ENCODE data around the gene ALOX15B.
A peak's percentile ranks its signal among the peaks of the same experiment; 100 is the strongest.

ALOX15B gene

DNA sequence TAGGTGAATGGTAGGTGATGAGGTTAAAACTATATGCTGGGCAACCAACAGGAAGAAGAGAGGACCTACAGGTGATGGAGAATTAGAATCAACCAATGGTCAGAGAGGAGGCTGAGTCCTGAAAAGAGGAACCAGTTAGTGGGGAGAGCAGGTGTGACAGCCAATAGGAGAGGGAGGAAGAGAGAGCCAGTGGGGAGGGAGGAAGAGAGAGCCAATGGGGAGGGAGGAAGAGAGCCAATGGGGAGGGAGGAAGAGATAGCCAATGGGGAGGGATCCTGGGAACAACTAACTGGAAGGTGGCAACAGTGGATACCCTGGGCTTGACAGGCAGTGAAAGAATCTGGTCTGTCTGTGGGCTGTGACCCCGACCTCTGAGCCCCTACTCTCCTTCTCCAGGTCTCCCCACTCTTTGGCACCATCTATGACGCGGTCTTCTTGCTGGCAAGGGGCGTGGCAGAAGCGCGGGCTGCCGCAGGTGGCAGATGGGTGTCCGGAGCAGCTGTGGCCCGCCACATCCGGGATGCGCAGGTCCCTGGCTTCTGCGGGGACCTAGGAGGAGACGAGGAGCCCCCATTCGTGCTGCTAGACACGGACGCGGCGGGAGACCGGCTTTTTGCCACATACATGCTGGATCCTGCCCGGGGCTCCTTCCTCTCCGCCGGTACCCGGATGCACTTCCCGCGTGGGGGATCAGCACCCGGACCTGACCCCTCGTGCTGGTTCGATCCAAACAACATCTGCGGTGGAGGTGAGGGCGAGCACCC lies 32.7 kb upstream of the ALOX15B start:
- DNase-seq, result peak in 1 of 2 experiments; percentile 16

DNA sequence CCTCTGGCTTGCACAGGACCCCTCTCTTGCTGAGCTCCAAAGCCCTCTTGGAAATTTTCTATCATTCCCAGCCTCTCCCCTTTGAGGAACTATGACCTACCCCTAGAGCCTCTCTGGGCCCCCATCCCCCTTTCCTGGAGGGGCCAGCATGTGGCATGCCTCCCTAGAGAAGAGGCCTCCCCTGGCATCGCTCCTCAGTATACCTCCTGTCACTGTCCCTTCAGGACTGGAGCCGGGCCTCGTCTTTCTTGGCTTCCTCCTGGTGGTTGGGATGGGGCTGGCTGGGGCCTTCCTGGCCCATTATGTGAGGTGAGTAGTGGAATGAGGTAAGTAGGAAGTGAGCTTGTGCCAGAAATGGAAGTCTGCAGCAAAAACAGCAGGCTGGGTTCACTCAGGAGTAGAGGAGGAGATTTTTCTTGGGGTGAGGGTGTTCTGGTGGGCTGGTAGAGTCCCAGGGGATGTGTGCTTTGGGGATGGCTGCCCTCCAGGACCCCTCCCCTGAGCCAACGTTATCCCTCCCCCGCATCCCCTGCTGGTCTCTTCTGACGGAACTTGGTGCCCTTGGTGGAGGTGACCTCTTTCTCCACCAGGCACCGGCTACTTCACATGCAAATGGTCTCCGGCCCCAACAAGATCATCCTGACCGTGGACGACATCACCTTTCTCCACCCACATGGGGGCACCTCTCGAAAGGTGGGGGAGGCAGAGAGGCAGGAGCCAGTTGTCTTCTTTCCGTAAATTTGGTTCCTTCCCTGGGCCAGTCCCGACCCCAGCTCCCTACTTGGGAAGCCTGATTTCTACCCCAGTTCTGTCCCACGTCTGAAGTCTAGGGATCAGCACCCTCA lies 31.8 kb upstream of the ALOX15B start:
- no peak for TF ChIP-seq POLR2A (IDR thresholded peaks at IDR 0.05; ENCODE audit: low read length)
- TF ChIP-seq GATA1 (IDR thresholded peaks at IDR 0.05; ENCODE audit: low read depth, low read length), result no peak
- no peak for DNase-seq

More for the DNA sequence above, 32.7 kb upstream of the ALOX15B start:
- no peak for TF ChIP-seq GATA1 (IDR thresholded peaks at IDR 0.05; ENCODE audit: low read depth, low read length)
- TF ChIP-seq POLR2A (IDR thresholded peaks at IDR 0.05; ENCODE audit: low read length), result no peak

DNA sequence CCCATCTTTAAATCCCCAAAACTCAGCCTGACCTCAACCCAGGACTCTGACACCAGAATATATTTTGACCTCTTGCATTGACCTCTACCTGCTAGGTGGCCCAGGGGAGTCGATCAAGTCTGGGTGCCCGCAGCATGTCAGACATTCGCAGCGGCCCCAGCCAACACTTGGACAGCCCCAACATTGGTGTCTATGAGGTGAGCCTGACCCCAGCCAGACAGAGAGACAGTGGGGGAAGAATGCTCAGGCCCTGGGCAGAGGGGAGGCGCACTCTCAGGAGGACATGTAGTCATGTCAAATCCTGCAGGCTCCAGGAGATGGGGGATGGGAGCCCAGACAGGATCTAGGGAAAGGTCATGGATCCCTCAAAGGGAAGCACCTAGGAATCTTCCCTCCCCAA lies 31.0 kb upstream of the ALOX15B start:
- no peak for DNase-seq
- TF ChIP-seq POLR2A (IDR thresholded peaks at IDR 0.05; ENCODE audit: low read length) (no peak), GATA1 (IDR thresholded peaks at IDR 0.05; ENCODE audit: low read depth, low read length) (no peak)

DNA sequence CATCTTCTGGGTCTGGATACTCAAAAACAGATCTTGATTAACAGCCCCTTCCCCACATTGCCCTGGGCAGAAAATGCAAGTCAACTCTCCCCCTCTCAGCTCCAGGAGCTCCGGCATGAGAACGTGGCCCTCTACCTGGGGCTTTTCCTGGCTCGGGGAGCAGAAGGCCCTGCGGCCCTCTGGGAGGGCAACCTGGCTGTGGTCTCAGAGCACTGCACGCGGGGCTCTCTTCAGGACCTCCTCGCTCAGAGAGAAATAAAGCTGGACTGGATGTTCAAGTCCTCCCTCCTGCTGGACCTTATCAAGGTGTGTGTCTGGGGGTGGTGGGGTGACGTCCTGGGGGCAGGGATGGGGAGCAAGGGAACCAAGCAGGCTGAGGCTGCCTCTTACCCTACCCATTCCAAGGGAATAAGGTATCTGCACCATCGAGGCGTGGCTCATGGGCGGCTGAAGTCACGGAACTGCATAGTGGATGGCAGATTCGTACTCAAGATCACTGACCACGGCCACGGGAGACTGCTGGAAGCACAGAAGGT lies 26.7 kb upstream of the ALOX15B start:
- DNase-seq, result no peak
- TF ChIP-seq GATA1 (IDR thresholded peaks at IDR 0.05; ENCODE audit: low read depth, low read length), result no peak
- TF ChIP-seq POLR2A (IDR thresholded peaks at IDR 0.05; ENCODE audit: low read length), result no peak

DNA sequence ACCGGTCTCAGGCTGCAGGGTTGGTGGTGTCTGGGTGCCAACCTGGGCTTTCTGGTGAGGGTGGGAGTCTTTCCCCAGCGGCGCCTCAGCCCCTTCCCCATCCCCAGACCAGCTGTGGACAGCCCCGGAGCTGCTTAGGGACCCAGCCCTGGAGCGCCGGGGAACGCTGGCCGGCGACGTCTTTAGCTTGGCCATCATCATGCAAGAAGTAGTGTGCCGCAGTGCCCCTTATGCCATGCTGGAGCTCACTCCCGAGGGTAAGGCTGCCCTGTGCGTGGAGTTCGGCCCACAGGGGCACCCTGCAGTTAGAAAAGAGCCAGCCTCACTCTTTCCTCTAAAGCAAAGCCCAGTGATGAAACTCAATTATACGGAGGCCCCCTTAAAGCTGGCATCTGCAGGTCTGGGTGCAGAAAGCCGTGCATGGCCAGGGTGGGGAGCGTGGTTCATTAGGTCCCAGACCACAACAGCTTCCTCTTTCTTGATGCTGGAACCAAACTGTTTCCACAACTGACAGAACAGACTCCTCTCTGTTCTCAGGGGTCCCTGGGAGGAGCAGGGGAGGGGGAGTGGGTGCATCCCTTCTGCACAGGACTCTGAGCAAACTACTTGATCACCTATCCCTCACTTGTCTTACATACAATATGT lies 25.7 kb upstream of the ALOX15B start:
- no peak for DNase-seq
- no peak for TF ChIP-seq POLR2A (IDR thresholded peaks at IDR 0.05; ENCODE audit: low read length)
- no peak for TF ChIP-seq GATA1 (IDR thresholded peaks at IDR 0.05; ENCODE audit: low read depth, low read length)

DNA sequence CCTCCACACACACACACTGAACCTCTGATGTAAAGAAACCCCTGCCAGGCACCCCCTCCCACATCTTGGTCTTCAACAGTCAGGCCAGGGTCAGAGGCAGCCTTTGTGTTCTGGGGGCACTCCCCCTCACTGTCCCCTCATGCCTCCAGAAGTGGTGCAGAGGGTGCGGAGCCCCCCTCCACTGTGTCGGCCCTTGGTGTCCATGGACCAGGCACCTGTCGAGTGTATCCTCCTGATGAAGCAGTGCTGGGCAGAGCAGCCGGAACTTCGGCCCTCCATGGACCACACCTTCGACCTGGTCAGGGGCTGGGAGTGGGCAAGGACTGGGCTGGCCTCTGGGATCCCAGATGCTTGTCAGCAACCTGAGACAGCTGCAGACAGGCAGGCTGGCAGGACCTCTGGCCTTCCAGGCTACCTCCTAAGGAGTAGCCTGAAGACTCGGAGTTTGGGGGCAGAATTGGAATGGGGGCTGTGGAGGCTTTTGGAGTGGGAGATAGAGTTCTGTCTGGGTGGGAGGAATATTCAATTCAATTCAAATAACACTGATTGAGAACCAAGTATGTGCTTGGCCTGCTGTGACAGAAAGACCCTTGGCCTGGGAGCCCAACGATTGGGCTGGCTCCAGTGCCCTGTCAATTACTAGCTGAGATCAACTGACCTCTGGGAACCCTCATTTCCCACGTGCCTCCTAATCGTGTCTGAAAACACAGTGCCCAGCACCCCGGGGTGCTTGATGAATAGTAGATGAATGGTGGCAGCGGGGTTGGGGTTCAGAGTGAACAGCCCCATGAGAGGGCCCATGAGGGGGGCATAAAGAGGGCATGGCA lies 24.9 kb upstream of the ALOX15B start:
- no peak for TF ChIP-seq GATA1 (IDR thresholded peaks at IDR 0.05; ENCODE audit: low read depth, low read length)
- TF ChIP-seq POLR2A (IDR thresholded peaks at IDR 0.05; ENCODE audit: low read length), result no peak
- no peak for DNase-seq

DNA sequence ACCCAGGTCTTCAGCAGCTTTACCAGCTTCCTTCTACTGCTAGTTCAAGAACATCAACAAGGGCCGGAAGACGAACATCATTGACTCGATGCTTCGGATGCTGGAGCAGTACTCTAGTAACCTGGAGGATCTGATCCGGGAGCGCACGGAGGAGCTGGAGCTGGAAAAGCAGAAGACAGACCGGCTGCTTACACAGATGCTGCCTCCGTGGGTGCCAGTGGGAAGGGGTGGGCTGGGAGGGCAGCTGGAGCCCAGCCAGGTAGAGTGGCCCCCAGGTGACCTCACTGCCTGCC lies 24.4 kb upstream of the ALOX15B start:
- no peak for DNase-seq
- TF ChIP-seq GATA1 (IDR thresholded peaks at IDR 0.05; ENCODE audit: low read depth, low read length), result no peak
- no peak for TF ChIP-seq POLR2A (IDR thresholded peaks at IDR 0.05; ENCODE audit: low read length)

DNA sequence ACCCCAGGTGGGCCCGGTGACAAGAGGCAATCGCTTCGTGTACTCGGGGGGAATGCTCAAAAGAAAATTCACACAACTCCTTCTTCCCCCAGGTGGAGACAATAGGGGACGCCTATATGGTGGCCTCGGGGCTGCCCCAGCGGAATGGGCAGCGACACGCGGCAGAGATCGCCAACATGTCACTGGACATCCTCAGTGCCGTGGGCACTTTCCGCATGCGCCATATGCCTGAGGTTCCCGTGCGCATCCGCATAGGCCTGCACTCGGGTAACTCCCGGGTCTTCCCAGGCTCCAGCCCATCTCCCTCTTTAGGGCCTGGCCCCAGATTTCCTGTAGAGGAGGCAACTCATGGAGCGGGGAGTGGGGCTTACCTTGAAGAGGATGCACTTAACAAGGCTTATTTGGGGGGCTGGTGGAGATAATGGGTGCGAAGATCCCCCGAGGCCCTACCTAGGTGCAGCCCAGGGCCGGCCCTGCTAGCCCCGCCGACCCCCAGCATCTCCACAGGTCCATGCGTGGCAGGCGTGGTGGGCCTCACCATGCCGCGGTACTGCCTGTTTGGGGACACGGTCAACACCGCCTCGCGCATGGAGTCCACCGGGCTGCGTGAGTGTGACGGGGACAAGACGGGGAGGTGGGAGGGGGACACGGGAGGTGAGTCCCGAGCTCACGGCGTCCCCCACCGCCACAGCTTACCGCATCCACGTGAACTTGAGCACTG lies 23.5 kb upstream of the ALOX15B start:
- TF ChIP-seq POLR2A (IDR thresholded peaks at IDR 0.05; ENCODE audit: low read length) (no peak), GATA1 (IDR thresholded peaks at IDR 0.05; ENCODE audit: low read depth, low read length) (no peak)
- no peak for DNase-seq

DNA sequence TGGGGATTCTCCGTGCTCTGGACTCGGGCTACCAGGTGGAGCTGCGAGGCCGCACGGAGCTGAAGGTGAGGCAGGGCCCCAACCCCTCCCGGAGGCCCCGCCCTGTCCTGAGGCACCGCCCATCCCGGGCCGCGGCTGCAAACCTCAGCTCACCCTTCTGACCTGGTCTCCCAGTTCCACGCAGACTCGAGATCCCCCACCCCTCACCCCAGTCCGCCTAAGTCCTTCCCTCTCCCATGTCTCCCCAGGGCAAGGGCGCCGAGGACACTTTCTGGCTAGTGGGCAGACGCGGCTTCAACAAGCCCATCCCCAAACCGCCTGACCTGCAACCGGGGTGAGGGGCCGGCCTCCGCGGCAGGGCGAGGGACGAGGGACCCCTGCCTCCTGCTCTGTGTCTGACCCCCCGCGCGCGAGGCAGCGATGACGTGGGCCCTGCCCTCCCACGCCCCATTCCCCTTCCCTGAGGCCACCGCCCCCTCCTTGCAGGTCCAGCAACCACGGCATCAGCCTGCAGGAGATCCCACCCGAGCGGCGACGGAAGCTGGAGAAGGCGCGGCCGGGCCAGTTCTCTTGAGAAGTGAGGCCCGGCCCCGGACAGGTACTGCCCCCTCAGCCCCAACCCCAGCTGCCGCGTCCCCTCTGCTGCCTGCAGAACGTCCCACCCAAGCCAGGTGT lies 22.8 kb upstream of the ALOX15B start:
- no peak for TF ChIP-seq POLR2A (IDR thresholded peaks at IDR 0.05; ENCODE audit: low read length)
- no peak for TF ChIP-seq GATA1 (IDR thresholded peaks at IDR 0.05; ENCODE audit: low read depth, low read length)
- no peak for DNase-seq

DNA sequence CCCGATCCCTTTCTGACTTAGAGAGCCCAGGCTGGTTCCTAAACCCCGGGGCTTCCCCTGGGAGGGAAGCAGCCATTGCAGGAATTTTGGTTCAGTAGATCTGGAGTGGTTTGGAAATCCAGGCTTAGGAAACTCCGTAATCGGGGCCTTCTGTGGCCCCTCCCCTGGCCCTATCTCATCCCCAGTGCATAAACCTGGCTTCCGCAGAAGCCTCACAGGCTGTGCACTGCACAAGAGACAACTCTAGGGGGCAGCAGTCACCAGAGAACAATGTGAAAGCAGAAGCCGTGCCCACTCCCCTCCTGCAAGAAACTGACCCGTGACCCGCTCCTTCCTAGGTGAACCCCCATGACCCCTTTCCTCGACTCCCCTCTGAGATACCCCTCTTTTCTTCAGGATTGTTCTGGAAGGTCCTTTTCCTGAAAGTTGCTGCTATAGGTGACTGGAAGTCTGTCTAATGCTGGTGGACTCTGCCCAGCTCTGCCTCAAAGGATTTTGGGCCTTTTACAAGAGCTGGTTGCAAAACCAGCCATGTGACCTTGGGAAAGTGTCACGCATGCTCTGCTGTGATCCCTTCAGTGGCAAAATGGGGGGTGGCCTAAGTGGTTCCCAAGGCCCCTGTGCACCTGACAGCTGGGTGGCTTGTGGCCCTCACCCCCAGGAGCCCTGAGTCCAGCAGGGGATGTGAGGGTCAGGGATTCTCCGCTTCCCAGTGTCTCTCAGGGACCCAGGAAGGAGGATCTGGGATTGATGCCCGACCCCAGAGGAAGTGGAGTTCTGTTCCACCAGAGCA lies 22.0 kb upstream of the ALOX15B start:
- TF ChIP-seq POLR2A (IDR thresholded peaks at IDR 0.05; ENCODE audit: low read length) (no peak), GATA1 (IDR thresholded peaks at IDR 0.05; ENCODE audit: low read depth, low read length) (no peak)
- peak; percentile 33 to 49 for DNase-seq

DNA sequence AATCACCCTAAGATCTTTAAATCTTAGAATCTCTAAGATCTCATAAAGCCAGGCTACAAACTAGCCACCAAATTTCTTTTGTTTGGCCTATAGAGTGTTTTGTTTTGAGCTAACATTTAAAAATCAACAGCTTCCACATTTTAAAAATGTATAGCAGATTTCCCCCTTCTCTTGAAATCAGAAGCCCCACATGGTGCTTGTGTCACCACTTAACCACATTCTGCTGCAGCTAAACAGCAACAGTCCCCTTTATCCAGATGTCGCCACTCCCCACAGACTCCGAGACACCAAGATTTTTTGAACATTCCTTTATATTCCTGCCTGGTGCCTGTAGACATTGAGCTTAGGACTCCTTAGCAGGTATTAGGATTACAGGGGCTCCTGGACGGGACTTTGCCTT lies 20.4 kb upstream of the ALOX15B start:
- TF ChIP-seq POLR2A (IDR thresholded peaks at IDR 0.05; ENCODE audit: low read length) (no peak), GATA1 (IDR thresholded peaks at IDR 0.05; ENCODE audit: low read depth, low read length) (no peak)
- DNase-seq, result no peak

DNA sequence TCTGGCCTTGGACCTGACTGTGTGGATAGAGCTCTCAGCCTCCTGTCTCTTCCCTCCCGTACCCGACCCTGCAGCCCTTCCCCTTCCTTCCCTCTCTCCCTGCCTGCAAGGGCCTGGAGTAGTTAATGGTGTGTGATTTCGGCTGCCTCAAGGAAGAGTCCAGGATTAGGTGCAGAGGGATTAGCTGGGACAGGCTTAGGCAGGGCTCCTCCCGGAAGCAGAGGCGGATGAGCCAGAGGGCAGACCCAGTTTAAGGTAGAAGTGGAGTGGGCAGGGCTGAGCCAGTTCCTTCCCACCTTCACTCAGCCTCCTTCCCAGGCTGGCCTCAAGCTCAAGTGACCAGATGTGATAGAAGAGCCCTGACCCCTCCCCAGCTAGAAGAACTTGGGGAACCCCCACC lies 19.7 kb upstream of the ALOX15B start:
- TF ChIP-seq GATA1 (IDR thresholded peaks at IDR 0.05; ENCODE audit: low read depth, low read length) (no peak), POLR2A (IDR thresholded peaks at IDR 0.05; ENCODE audit: low read length) (no peak)
- DNase-seq, result no peak

All from erythroblast (primary cell).